ENCODE results near the gene SOD2.

Gene SOD2

DNA sequence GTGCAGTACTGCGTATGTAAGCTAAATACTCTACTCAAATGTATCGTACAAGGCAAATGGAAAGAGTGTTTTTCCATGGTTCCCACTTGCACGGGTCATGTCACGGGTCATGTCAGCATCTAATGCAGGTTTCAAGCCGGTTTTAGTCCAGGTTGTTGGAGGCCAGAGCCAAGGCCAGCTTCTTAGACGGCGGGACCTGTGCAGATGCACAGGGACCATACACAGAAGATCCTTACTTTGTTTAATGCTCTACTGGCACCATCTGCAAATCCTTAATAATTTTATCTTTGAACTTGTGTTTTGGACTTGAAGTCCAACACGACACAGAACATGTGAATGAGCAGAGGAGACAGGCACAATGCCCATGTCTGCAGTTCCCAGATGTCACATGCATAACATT, 42.7 kb downstream of the SOD2 start:
- H3K27ac ChIP-seq = no peak overlapping the region
- H3K4me3 ChIP-seq = no peak overlapping the region

DNA sequence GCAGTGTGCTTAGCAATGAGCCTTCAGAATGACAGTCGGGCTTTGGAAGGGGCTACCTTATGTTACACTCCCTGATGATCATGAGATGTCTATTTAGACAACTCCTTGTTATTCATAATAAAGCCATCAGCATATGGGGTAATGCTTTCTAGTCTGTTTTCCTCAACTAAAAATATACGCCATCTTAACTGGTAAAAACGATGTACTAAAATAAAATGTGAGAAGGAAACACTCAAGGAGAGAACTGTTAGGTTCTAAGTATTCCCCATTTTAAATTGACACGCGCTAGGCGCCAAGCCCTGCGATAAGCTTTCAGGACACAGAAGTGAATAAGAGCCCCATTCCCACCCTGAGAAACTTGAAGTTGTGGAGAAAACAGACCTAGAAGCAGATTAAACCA, 43.6 kb downstream of the SOD2 start:
- Histone ChIP-seq H3K27ac (no peak overlapping the region), H3K4me3 (no peak overlapping the region)

DNA sequence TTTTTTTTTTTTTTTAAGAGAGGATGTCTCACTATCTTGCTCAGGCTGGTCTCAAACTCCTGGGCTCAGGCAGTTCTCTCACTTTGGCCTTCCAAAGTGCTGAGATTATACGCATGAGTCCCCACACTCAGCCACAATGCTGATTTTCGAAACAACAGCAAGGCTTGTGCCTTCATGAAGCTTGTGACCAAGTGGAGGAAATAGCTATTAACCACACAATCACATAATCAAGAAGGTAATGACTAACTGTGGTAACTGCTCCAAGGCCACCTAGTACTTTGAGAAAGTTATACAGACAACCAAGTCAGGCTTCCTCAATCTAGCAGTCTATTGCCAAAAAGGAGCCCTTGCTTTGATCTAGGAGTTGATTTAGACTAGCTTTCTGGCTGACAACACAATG, 46.3 kb downstream of the SOD2 start:
- H3K4me3 ChIP-seq = no peak overlapping the region
- H3K27ac ChIP-seq = no peak overlapping the region

DNA sequence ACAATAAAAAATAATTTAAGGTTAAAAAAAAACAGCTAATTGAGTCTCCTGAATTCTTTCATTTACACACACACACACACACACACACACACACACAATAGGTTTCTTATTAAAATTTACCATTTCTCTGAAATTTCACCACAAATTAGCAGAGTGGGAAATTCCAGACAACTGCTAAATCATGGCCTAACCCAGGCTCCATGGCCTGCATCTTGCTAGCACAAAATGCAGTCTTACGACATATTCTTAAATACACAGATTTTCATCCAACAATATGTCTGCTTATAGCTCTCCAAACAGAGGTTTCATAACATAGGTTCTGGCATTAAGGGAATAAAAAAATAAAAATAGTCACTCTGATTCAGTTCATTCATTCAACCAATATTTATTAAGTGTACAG, 46.9 kb downstream of the SOD2 start:
- Histone ChIP-seq H3K4me3 (no peak overlapping the region), H3K27ac (no peak overlapping the region)

DNA sequence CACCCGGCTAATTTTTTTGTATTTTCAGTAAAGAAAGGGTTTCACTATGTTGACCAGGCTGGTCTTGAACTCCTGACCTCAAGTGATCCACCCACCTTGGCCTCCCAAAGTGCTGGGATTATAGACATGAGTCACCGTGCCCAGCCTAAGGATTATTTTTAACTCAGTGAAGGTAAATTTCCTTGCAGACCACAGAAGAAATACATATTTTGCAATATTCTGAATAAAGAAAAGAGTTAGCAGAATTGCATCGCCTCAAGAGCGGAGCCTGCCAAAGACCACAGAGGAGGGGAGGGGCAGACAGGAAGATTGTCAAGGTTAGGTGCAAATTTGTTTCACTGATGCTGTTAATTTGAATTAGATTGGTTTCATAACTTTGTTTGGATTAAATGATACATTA, 47.4 kb downstream of the SOD2 start:
- H3K4me3 ChIP-seq = no peak overlapping the region

More for the DNA sequence above, 47.4 kb downstream of the SOD2 start:
- no peak overlapping the region for H3K27ac ChIP-seq
